ENCODE measurements around the gene DNAH14.

Gene DNAH14

GRCh38 chr1:225412803-225413351, 483.4 kb downstream of the DNAH14 start:
- DNase-seq: no peak

GRCh38 chr1:225413708-225414375, 484.4 kb downstream of the DNAH14 start:
- DNase-seq: no peak

GRCh38 chr1:225415307-225415706, 485.8 kb downstream of the DNAH14 start:
- no peak for DNase-seq

- no peak for DNase-seq
Observed at GRCh38 chr1:225415967-225416745, 486.7 kb downstream of the DNAH14 start.

- DNase-seq: no peak
Observed at GRCh38 chr1:225418059-225418458, 488.6 kb downstream of the DNAH14 start.

- DNase-seq: no peak
Observed at GRCh38 chr1:225418598-225418997, 489.1 kb downstream of the DNAH14 start.

GRCh38 chr1:225422031-225422605, 492.6 kb downstream of the DNAH14 start:
- DNase-seq: no peak

GRCh38 chr1:225422795-225423517, 493.5 kb downstream of the DNAH14 start:
- DNase-seq: no peak

GRCh38 chr1:225423518-225423855, 494.0 kb downstream of the DNAH14 start:
- DNase-seq: no peak

GRCh38 chr1:225424562-225425200, 495.2 kb downstream of the DNAH14 start:
- DNase-seq: no peak

- no peak for DNase-seq
Observed at GRCh38 chr1:225425201-225425786, 495.8 kb downstream of the DNAH14 start.

GRCh38 chr1:225426395-225427234, 497.1 kb downstream of the DNAH14 start:
- DNase-seq: peak; percentile 49

- DNase-seq: peak; percentile 50
Observed at GRCh38 chr1:225427235-225428067, 498.0 kb downstream of the DNAH14 start, which contains the start of gene LBR. Gene LBR, minus strand, starts transcription at chr1:225428038. Its CDS starts 3,963 bp downstream, at chr1:225424075.

- peak; percentile 93 for DNase-seq
Observed at GRCh38 chr1:225428068-225428880, 498.8 kb downstream of the DNAH14 start.

- no peak for DNase-seq
Observed at GRCh38 chr1:225428881-225429455, 499.5 kb downstream of the DNAH14 start.

GRCh38 chr1:225430301-225430700, 500.8 kb downstream of the DNAH14 start:
- no peak for DNase-seq

GRCh38 chr1:225431081-225431863, 501.8 kb downstream of the DNAH14 start:
- no peak for DNase-seq

- no peak for DNase-seq
Observed at GRCh38 chr1:225434046-225434445, 504.6 kb downstream of the DNAH14 start.
